HG03280 (cell line): ENCODE data around the gene MORF4L2.

Experiments
- ATAC-seq: cut with Tn5 transposase; IDR thresholded peaks from one replicate; pipeline ENCODE4 v1.9.1; 2021; ENCODE audit warnings: mild to moderate bottlenecking, moderate library complexity; ENCODE audit not compliant: unreplicated experiment

The MORF4L2 gene

DNA sequence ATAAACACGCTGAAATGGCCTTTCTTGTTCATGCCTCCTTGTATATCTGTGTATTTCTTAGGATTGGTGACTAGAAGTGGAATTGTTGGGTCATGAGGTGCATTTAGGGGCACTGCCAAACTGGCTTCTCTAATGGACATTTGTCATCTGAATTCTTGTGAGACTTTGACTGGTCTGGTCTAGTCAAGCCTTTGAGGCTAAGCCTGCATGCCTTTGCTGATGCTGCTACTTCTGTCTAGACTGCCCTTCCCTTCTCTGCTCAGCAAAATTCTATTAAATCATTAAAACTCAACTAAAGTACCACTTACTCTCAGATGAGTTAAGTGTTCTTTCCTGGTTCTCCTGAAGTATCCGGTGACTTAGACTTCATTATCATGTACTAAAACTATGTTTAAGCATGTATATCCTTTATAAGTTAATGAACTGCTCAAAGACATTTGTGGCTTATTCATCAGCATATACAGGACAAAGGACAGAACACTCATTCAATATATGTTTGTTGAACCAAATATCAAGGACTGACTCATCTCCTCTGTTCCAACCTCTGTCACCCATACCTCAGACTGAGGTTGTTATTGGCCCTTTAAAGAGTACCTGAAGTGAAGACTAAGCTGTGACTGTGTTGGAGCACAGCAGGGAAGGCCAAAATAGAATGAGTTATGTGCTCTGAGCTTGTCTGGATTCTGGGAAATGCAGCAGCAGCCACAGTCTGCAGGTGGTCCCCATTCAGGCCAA lies 48.7 kb downstream of the MORF4L2 start:
- ATAC-seq: no peak

- no peak for ATAC-seq
Observed at GRCh38 chrX:103635436-103635835, 51.1 kb downstream of the MORF4L2 start.

GRCh38 chrX:103631145-103631544 lies 55.4 kb downstream of the MORF4L2 start:
- ATAC-seq: no peak

DNA sequence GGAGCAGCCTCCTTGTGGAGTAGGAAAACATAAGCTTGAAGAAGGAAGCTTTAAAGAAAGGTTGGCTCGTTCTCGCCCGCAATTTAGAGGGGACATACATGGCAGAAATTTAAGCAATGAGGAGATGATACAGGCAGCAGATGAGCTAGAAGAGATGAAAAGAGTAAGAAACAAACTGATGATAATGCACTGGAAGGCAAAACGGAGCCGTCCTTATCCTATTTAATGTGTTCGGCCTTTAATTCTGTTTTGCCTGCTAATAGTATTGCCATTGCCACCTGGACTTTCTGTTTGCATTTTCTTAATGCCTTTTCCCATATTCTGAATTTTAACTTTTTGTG lies 56.4 kb downstream of the MORF4L2 start:
- no peak for ATAC-seq

DNA sequence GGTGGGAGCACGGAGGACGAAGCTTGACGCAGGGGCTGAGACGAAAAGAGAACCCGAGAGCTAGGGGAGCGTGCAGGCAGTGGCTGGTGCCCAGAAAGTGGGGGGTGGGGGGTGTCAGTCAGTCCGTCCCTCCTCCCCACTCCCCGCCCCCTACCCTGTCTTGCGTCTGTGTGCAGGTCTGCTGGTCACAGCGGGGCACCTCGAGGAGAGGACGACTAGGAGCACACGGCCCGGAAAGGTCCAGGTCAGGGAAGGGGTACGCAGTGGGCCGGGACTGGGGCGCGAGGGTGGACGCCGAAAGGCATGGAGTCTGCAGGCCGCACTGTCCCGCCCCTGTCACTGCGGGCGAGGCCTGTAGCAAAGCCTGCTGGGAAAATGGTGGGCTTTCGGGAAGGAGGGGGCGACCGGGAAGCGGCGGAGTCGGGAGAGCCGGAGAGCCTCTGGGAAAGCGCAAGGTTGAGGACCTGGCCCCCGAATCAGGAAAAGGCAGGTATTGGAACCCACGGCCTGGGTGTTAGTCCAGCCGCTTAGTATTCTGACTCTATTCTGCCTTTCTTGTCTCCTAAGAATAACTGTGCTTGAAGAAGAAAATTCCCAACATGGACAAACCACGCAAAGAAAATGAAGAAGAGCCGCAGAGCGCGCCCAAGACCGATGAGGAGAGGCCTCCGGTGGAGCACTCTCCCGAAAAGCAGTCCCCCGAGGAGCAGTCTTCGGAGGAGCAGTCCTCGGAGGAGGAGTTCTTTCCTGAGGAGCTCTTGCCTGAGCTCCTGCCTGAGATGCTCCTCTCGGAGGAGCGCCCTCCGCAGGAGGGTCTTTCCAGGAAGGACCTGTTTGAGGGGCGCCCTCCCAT lies 57.0 kb downstream of the MORF4L2 start:
- no peak for ATAC-seq

GRCh38 chrX:103628386-103629317 lies 57.8 kb downstream of the MORF4L2 start, which contains the start of gene TCEAL1:
Gene TCEAL1 (plus strand): TSS chrX:103628975. CDS start chrX:103629917, 942 bp downstream.
- peak; percentile 69 for ATAC-seq

GRCh38 chrX:103626855-103627254 lies 59.6 kb downstream of the MORF4L2 start:
- ATAC-seq: no peak
